Heart left ventricle (tissue), 16 donors: Measurements from ENCODE around the gene ABHD5. TPM values are rescaled to one million over a fixed set of nuclear protein-coding genes. Genes with fewer than 3 reads are reported as not detected.

Source experiments
- ATAC-seq, 4 donors: fragments of 200-7000 bp; cut with Tn5 transposase; one replicate each; pipeline ENCODE4 v1.9.1; 2020 to 2022; ENCODE audit warnings: moderate library complexity in 4 of 4, mild to moderate bottlenecking in 3 of 4, moderate number of reproducible peaks in 1 of 4
- DNase-seq, 5 donors: peaks; one replicate each; pipeline ENCODE4 v3.0.0-alpha.2; 2020
- H3K27ac ChIP-seq, 12 donors: fragments of 200-600 bp; sonication (generic) in 4 of 12; one replicate each; pipeline versions ENCODE4 v1.5.0 to v1.8.0; 2016 to 2022; ENCODE audit warnings: mild to moderate bottlenecking in 2 of 12
- H3K27me3 ChIP-seq, 9 donors: fragments of 200-600 bp; sonication (generic) in 2 of 9; one replicate each; pipeline versions ENCODE4 v1.5.1 to v1.8.0; 2016 to 2022; ENCODE audit warnings: mild to moderate bottlenecking in 3 of 9
- H3K36me3 ChIP-seq, 9 donors: fragments of 200-600 bp; sonication (generic) in 2 of 9; one replicate each; pipeline versions ENCODE4 v1.5.0 to v1.8.0; 2018 to 2022; ENCODE audit warnings: mild to moderate bottlenecking in 2 of 9
- H3K4me1 ChIP-seq, 12 donors: fragments of 200-600 bp; sonication (generic) in 4 of 12; one replicate each; pipeline versions ENCODE4 v1.5.0 to v1.8.0; 2016 to 2022; ENCODE audit warnings: mild to moderate bottlenecking in 3 of 12
- H3K4me3 ChIP-seq, 12 donors: fragments of 200-600 bp; sonication (generic) in 4 of 12; one replicate each; pipeline versions ENCODE4 v1.5.0 to v1.8.0; 2017 to 2022; ENCODE audit warnings: mild to moderate bottlenecking in 9 of 12, moderate library complexity in 4 of 12
- H3K9me3 ChIP-seq, 12 donors: fragments of 200-600 bp; sonication (generic) in 4 of 12; one replicate each; pipeline versions ENCODE4 v1.5.0 to v1.8.0; 2016 to 2022; ENCODE audit warnings: mild to moderate bottlenecking in 1 of 12
- POLR2A ChIP-seq, 2 donors: fragments of 450-650 bp; IDR thresholded peaks; one replicate each; pipeline ENCODE4 v1.6.1; 2017; ENCODE audit warnings: antibody characterized with exemption in 2 of 2, mild to moderate bottlenecking in 2 of 2, moderate library complexity in 2 of 2
- WGBS, 4 donors: extraction: QIAGEN DNeasy Blood & Tissue Kit in 2 of 4; methylation state at CpG; one replicate each; pipeline versions ENCODE4 v1.1.5 to v1.1.7; 2013 to 2018; 5-methylcytosine and 5-hydroxymethylcytosine counted together
- intact Hi-C, 10 donors: fragments of 100-400 bp; cut with DNase I; formaldehyde crosslinking; loops; one replicate each; pipeline versions ENCODE4 v1.11.1 to v1.14.2; 2022
- polyA plus RNA-seq, 2 donors: library from polyadenylated mRNA; stranded (reverse); fragments of 200-250 nt; gene quantifications; one replicate each; pipeline ENCODE4 v1.2.3, GENCODE V29; 2013
- total RNA-seq, 9 donors: library from RNA; depleted of rRNA in 2 of 9; stranded (reverse); fragments of >200 nt in 2 of 9; fragmentation: NEBNext Ultra II Directional in 3 of 9; extraction: Animal tissue kit (Norgen Biotek cat#: 25700) in 3 of 9; gene quantifications; one replicate each; pipeline versions ENCODE4 v1.1.0 to v1.2.4, GENCODE V29; 2016 to 2023
- TF ChIP-seq, protein P1 (sequence below), 12 donors: fragments of 200-600 bp; sonication (generic) in 4 of 12; IDR thresholded peaks; one replicate each; pipeline versions ENCODE4 v1.5.0 to v1.8.0; 2018 to 2022; ENCODE audit warnings: antibody characterized with exemption in 12 of 12, mild to moderate bottlenecking in 5 of 12
- donor health status: ischemic (EF 13 %, LVEDD 7.1; RV severe dilation, severe dysfunction).
- donor health status: healthy with polysubstance abuse.
- donor health status: DM: no; HTN: yes; CAD: no.
- donor health status: DM: no; HTN: no; CAD: no.
- donor health status: ischemic (EF 25% LVEDD 6.9; RV normal size, moderate dysfunction).
- donor health status: ischemic (EF 25% LVEDD 5.7; RV mildly dilated, moderate dysfunction).
- donor health status: healthy.
- donor health status: DM: yes; HTN: yes; CAD: no.
- donor health status: ischemic (EF 35%, LVEDD 5.7; RV mildly dilated, moderate dysfunction).
- donor health status: nonischemic (EF 11% LVEDD 7.7; RV severe dilation, severe dysfunction).
- donor health status: DM: yes; HTN: yes; CAD: no.
- donor health status: PGD.
- donor health status: ischemic (EF 29% LVEDD 5.4; RV normal size, mild dysfunction).
- donor health status: nonischemic (EF 23%, LVEDD 6.1; RV moderate dilation, normal function).

Gene ABHD5
- total and polyA plus RNA-seq, 11 donors = 8.5 to 103 (median 26.7) TPM

- DNase-seq = no peak
Measured at GRCh38 chr3:43696881-43697280, 6.1 kb downstream of the ABHD5 start.

GRCh38 chr3:43699864-43700263 is 9.1 kb downstream of the ABHD5 start:
- no peak for TF ChIP-seq POLR2A (IDR thresholded peaks at IDR 0.05)
- TF ChIP-seq, protein P1, sequence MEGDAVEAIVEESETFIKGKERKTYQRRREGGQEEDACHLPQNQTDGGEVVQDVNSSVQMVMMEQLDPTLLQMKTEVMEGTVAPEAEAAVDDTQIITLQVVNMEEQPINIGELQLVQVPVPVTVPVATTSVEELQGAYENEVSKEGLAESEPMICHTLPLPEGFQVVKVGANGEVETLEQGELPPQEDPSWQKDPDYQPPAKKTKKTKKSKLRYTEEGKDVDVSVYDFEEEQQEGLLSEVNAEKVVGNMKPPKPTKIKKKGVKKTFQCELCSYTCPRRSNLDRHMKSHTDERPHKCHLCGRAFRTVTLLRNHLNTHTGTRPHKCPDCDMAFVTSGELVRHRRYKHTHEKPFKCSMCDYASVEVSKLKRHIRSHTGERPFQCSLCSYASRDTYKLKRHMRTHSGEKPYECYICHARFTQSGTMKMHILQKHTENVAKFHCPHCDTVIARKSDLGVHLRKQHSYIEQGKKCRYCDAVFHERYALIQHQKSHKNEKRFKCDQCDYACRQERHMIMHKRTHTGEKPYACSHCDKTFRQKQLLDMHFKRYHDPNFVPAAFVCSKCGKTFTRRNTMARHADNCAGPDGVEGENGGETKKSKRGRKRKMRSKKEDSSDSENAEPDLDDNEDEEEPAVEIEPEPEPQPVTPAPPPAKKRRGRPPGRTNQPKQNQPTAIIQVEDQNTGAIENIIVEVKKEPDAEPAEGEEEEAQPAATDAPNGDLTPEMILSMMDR (IDR thresholded peaks at IDR 0.05) = peak in 1 of 12 donors; percentile 7
- ATAC-seq = no peak
- no peaks in the 10 kb centered on the region for H3K9me3 ChIP-seq

More at GRCh38 chr3:43696881-43697280, 6.1 kb downstream of the ABHD5 start:
- WGBS, 4 donors = 82 to 95% (median 90%) methylated on average over 1 of the region's 1 CpG
- H3K27me3 ChIP-seq = no peaks in the 10 kb centered on the region
- no peaks in the 10 kb centered on the region for H3K9me3 ChIP-seq
- intact Hi-C loops = loop anchor here in 2 of 10 donors (10.0 kb wide), 2 partner anchors 72 to 152 kb away; partner anchors contain the start of gene ANO10 (in 1 of the 2)
- peaks cover 0 to 43% (median 8%) of the 10 kb centered on the region in 12 donors for H3K4me1 ChIP-seq
- peaks cover 0 to 23% (median 16%) of the 10 kb centered on the region in 9 donors for H3K36me3 ChIP-seq
- ATAC-seq = no peak
- TF ChIP-seq, protein P1 (IDR thresholded peaks at IDR 0.05) = no peak
- TF ChIP-seq POLR2A (IDR thresholded peaks at IDR 0.05) = no peak
- H3K4me3 ChIP-seq = no peak overlapping the region
- no peak overlapping the region for H3K27ac ChIP-seq

DNA sequence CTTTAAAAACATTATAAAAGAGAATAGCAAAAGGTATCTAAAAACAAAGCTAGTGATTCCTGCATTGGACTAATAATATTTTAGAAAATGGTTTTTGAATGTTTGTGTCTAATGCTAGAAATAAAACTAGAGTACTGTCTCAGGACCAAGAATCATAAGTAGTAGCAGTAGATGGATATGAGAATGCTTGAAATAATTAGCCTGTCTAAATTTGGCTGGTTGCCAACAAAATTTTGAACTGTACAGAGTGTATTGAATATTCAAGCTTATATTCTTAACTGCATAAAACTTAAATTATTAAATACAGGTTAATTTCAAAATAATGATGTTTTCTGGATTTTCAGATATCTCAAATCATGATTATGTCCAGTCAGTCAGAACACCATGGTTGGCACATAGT is 14.0 kb downstream of the ABHD5 start:
- Histone ChIP-seq H3K9me3 (no peaks in the 10 kb centered on the region), H3K27ac (no peak overlapping the region), H3K4me3 (no peak overlapping the region), H3K36me3 (peaks cover 0 to 41% (median 33%) of the 10 kb centered on the region in 9 donors), H3K4me1 (peaks cover 0 to 10% (median 4%) of the 10 kb centered on the region in 12 donors), H3K27me3 (no peaks in the 10 kb centered on the region)
- DNase-seq (no peak), ATAC-seq (no peak)
- TF ChIP-seq POLR2A (IDR thresholded peaks at IDR 0.05) = no peak
- TF ChIP-seq, protein P1 (IDR thresholded peaks at IDR 0.05) = no peak
- intact Hi-C loops = no loop called here

More at GRCh38 chr3:43699864-43700263, 9.1 kb downstream of the ABHD5 start:
- no peak for DNase-seq
- Histone ChIP-seq H3K36me3 (peaks cover 0 to 41% (median 34%) of the 10 kb centered on the region in 9 donors), H3K27me3 (no peaks in the 10 kb centered on the region), H3K4me1 (peaks cover 0 to 24% (median 5%) of the 10 kb centered on the region in 12 donors), H3K4me3 (no peak overlapping the region), H3K27ac (no peak overlapping the region)
- WGBS, 4 donors = 31 to 88% (median 56%) methylated on average over 1 of the region's 1 CpG
- intact Hi-C loops = loop anchor here in 2 of 10 donors (10.0 kb wide), 2 partner anchors 75 to 155 kb away; partner anchors contain the start of gene ANO10 (in 1 of the 2)

DNA sequence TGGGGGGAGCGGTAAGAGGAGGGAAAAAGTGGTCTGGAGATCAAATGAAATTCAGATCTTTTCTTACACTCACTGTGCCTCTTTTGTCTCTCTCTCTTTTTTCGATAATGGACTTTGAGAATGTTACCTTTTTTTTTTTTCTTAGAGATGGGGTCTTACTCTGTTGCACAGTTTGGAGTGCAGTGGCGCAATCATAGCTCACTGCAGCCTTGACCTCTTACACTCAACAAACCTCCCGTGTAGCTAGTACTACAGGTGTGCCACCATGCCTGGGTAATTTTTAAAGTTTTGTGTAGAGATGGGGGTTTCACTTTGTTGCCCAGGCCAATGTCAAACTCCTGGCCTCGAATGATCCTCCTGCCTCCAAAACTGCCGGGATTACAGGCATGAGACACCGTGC is 15.6 kb downstream of the ABHD5 start:
- H3K36me3 ChIP-seq = peaks cover 0 to 33% (median 21%) of the 10 kb centered on the region in 9 donors
- peaks cover 0 to 10% (median 4%) of the 10 kb centered on the region in 12 donors for H3K4me1 ChIP-seq
- no peak overlapping the region for H3K4me3 ChIP-seq
- intact Hi-C loops = no loop called here
- no peak overlapping the region for H3K27ac ChIP-seq
- WGBS, 4 donors = 83 to 94% (median 94%) methylated on average over 7 of the region's 7 CpGs
- ATAC-seq = no peak
- TF ChIP-seq, protein P1 (IDR thresholded peaks at IDR 0.05) = no peak
- TF ChIP-seq POLR2A (IDR thresholded peaks at IDR 0.05) = no peak
- DNase-seq = no peak
- H3K9me3 ChIP-seq = no peaks in the 10 kb centered on the region
- no peaks in the 10 kb centered on the region for H3K27me3 ChIP-seq
